Osteoblast (primary cell): ENCODE measurements around the gene ELP1. TPM values are rescaled to one million over a fixed set of nuclear protein-coding genes. Genes with fewer than 3 reads are reported as not detected.

ENCODE experiments used
- DNase-seq: peaks from one replicate; pipeline ENCODE4 v3.0.0; 2011; ENCODE audit warnings: low spot score, mixed read lengths; ENCODE audit not compliant: insufficient read length; ENCODE audit errors: missing footprints
- H2AFZ ChIP-seq: 2 replicates; pipeline ENCODE4 v1.6.0; 2011; ENCODE audit warnings: mild to moderate bottlenecking, low read length
- H3K27ac ChIP-seq: 2 replicates; pipeline ENCODE4 v1.5.1; 2011; ENCODE audit warnings: mild to moderate bottlenecking, low read depth, low read length, moderate library complexity
- H3K27me3 ChIP-seq: 2 replicates; pipeline ENCODE4 v1.6.0; 2012; ENCODE audit warnings: mild to moderate bottlenecking, control low read depth, inconsistent platforms, low read length, moderate library complexity; ENCODE audit not compliant: insufficient read depth
- H3K36me3 ChIP-seq: 2 replicates; pipeline ENCODE4 v1.5.1; 2011; ENCODE audit warnings: mild to moderate bottlenecking, low read length, control low read depth, moderate library complexity; ENCODE audit not compliant: insufficient read depth
- H3K4me1 ChIP-seq: 2 replicates; pipeline ENCODE4 v1.5.1; 2011; ENCODE audit warnings: mild to moderate bottlenecking, low read length, control low read depth, moderate library complexity; ENCODE audit not compliant: insufficient read depth
- H3K4me2 ChIP-seq: 2 replicates; pipeline ENCODE4 v1.6.0; 2011; ENCODE audit warnings: mild to moderate bottlenecking, low read length; ENCODE audit not compliant: insufficient read depth
- H3K4me3 ChIP-seq: fragments of 200-600 bp; sonication (generic); 3 replicates; pipeline ENCODE4 v1.5.1; 2012; ENCODE audit warnings: mild to moderate bottlenecking, low read length, inconsistent platforms; ENCODE audit not compliant: insufficient read depth
- H3K79me2 ChIP-seq: 2 replicates; pipeline ENCODE4 v1.6.0; 2012; ENCODE audit warnings: mild to moderate bottlenecking, low read length, control low read depth, inconsistent platforms; ENCODE audit not compliant: insufficient read depth
- H3K9me3 ChIP-seq: 2 replicates; pipeline ENCODE4 v1.5.1; 2011; ENCODE audit warnings: low read depth, low read length, control low read depth
- H4K20me1 ChIP-seq: 2 replicates; pipeline ENCODE4 v1.6.0; 2012; ENCODE audit warnings: mild to moderate bottlenecking, low read length, control low read depth; ENCODE audit not compliant: insufficient read depth
- CTCF ChIP-seq: IDR thresholded peaks from 2 replicates; pipeline ENCODE4 v1.5.1; 2011; ENCODE audit warnings: mild to moderate bottlenecking, low read depth, low read length, moderate library complexity; ENCODE audit errors: extremely low read depth
- total RNA-seq: library from RNA; depleted of rRNA; stranded (reverse); fragments of >200 nt; gene quantifications from 2 replicates; pipeline ENCODE4 v1.2.3, GENCODE V29; 2012

ELP1 gene
- total RNA-seq, 1 donor = 24.2 TPM

- DNase-seq = no peak
- H3K36me3 ChIP-seq = no peaks in the 10 kb centered on the region
- no peak overlapping the region for H3K4me3 ChIP-seq
- TF ChIP-seq CTCF = no peak
- no peak overlapping the region for H2AFZ ChIP-seq
- no peaks in the 10 kb centered on the region for H3K79me2 ChIP-seq
- H3K9me3 ChIP-seq = no peaks in the 10 kb centered on the region
- H3K27me3 ChIP-seq = peaks cover 8% of the 10 kb centered on the region
- H4K20me1 ChIP-seq = no peaks in the 10 kb centered on the region
- peaks cover 6% of the 10 kb centered on the region for H3K4me1 ChIP-seq
- H3K27ac ChIP-seq = no peak overlapping the region
- no peak overlapping the region for H3K4me2 ChIP-seq
Observed at GRCh38 chr9:108855529-108855886, 78.4 kb downstream of the ELP1 start.

- H3K36me3 ChIP-seq = no peaks in the 10 kb centered on the region
- H3K4me1 ChIP-seq = peaks cover 3% of the 10 kb centered on the region
- DNase-seq = no peak
- no peak overlapping the region for H3K4me3 ChIP-seq
- H2AFZ ChIP-seq = no peak overlapping the region
- no peak for TF ChIP-seq CTCF
- H3K27me3 ChIP-seq = peaks cover 8% of the 10 kb centered on the region
- H4K20me1 ChIP-seq = no peaks in the 10 kb centered on the region
- H3K27ac ChIP-seq = no peak overlapping the region
- H3K4me2 ChIP-seq = no peak overlapping the region
- H3K79me2 ChIP-seq = no peaks in the 10 kb centered on the region
- H3K9me3 ChIP-seq = no peaks in the 10 kb centered on the region
Observed at GRCh38 chr9:108854641-108855528, 79.0 kb downstream of the ELP1 start.

- no peaks in the 10 kb centered on the region for H3K4me1 ChIP-seq
- H3K36me3 ChIP-seq = no peaks in the 10 kb centered on the region
- H3K79me2 ChIP-seq = no peaks in the 10 kb centered on the region
- no peak overlapping the region for H3K4me3 ChIP-seq
- DNase-seq = no peak
- no peak overlapping the region for H3K27ac ChIP-seq
- TF ChIP-seq CTCF = no peak
- H3K4me2 ChIP-seq = no peak overlapping the region
- H4K20me1 ChIP-seq = no peaks in the 10 kb centered on the region
- H3K27me3 ChIP-seq = peaks cover 8% of the 10 kb centered on the region
- no peak overlapping the region for H2AFZ ChIP-seq
- H3K9me3 ChIP-seq = no peaks in the 10 kb centered on the region
Observed at GRCh38 chr9:108854094-108854493, 79.8 kb downstream of the ELP1 start.

- H3K9me3 ChIP-seq = no peaks in the 10 kb centered on the region
- H3K4me1 ChIP-seq = no peaks in the 10 kb centered on the region
- no peak overlapping the region for H3K4me3 ChIP-seq
- no peak overlapping the region for H2AFZ ChIP-seq
- peaks cover 8% of the 10 kb centered on the region for H3K27me3 ChIP-seq
- no peaks in the 10 kb centered on the region for H4K20me1 ChIP-seq
- TF ChIP-seq CTCF = no peak
- no peaks in the 10 kb centered on the region for H3K36me3 ChIP-seq
- no peak overlapping the region for H3K4me2 ChIP-seq
- no peak overlapping the region for H3K27ac ChIP-seq
- no peak for DNase-seq
- no peaks in the 10 kb centered on the region for H3K79me2 ChIP-seq
Observed at GRCh38 chr9:108852079-108852478, 81.8 kb downstream of the ELP1 start.
